Suprapubic skin (tissue), 4 donors: ENCODE data around the gene RBMXL2.

Experiments
- CTCF ChIP-seq, 2 donors: fragments of 200-600 bp in 1 of 2; fragments of 450-650 bp in 1 of 2; sonication (generic) in 1 of 2; IDR thresholded peaks; one replicate each; pipeline ENCODE4 v1.5.1; 2016 to 2019; ENCODE audit warnings: antibody characterized with exemption in 2 of 2, mild to moderate bottlenecking in 1 of 2, moderate library complexity in 1 of 2
- EP300 ChIP-seq: sonication (generic); formaldehyde crosslinking; IDR thresholded peaks from one replicate; pipeline ENCODE4 v1.6.1; 2017; ENCODE audit warnings: antibody characterized with exemption
- POLR2A ChIP-seq, 2 donors: fragments of 450-650 bp; IDR thresholded peaks; one replicate each; pipeline ENCODE4 v1.6.1; 2017; ENCODE audit warnings: antibody characterized with exemption in 2 of 2, mild to moderate bottlenecking in 2 of 2, moderate library complexity in 2 of 2
- POLR2AphosphoS5 ChIP-seq, 3 donors: sonication (generic); formaldehyde crosslinking; IDR thresholded peaks; one replicate each; pipeline ENCODE4 v1.6.1; 2017; ENCODE audit warnings: antibody characterized with exemption in 3 of 3

- TF ChIP-seq CTCF (IDR thresholded peaks at IDR 0.05) (no peak), POLR2A (IDR thresholded peaks at IDR 0.05) (no peak), EP300 (no peak), POLR2AphosphoS5 (IDR thresholded peaks at IDR 0.05) (no peak)
Measured at GRCh38 chr11:7050191-7050590, 38.6 kb upstream of the RBMXL2 start.
